HL-60 (cell line): ENCODE measurements around the gene LRP8.

ENCODE experiments used
- GABPA ChIP-seq: IDR thresholded peaks from 2 replicates; pipeline ENCODE4 v1.6.1; 2012; ENCODE audit warnings: low read depth
- POLR2AphosphoS5 ChIP-seq: IDR thresholded peaks from 2 replicates; pipeline ENCODE4 v1.6.1; 2012; ENCODE audit warnings: low read depth
- TF ChIP-seq, protein P1 (sequence below): IDR thresholded peaks from one replicate; pipeline ENCODE4 v1.5.1; 2011; ENCODE audit warnings: low read length, control low read depth, inconsistent platforms; ENCODE audit not compliant: insufficient read depth
- TF ChIP-seq, protein P2 (sequence below): IDR thresholded peaks from 2 replicates; pipeline ENCODE4 v1.6.1; 2012; ENCODE audit warnings: low read depth; ENCODE audit not compliant: insufficient replicate concordance

DNA sequence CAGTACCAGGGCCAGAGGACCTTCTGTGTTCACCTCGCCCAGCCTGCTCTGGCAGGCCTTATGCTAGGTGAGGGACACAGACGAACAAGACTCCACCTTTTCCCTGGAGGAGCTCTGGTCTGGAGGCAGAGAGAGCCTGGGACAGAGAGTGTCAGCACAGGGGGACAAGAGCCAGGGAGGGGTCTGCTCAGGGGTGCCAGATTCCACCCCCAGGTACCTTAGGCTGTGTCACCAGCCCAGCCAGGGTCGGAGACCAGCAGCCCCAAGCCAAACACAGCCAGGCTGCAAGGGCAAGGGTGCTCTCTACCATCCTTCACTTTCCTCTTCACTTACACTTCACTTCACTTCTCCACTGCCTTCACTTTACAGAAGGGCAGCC, 4.3 kb upstream of the LRP8 start:
- TF ChIP-seq, protein P1, sequence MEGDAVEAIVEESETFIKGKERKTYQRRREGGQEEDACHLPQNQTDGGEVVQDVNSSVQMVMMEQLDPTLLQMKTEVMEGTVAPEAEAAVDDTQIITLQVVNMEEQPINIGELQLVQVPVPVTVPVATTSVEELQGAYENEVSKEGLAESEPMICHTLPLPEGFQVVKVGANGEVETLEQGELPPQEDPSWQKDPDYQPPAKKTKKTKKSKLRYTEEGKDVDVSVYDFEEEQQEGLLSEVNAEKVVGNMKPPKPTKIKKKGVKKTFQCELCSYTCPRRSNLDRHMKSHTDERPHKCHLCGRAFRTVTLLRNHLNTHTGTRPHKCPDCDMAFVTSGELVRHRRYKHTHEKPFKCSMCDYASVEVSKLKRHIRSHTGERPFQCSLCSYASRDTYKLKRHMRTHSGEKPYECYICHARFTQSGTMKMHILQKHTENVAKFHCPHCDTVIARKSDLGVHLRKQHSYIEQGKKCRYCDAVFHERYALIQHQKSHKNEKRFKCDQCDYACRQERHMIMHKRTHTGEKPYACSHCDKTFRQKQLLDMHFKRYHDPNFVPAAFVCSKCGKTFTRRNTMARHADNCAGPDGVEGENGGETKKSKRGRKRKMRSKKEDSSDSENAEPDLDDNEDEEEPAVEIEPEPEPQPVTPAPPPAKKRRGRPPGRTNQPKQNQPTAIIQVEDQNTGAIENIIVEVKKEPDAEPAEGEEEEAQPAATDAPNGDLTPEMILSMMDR, result no peak
- no peak for TF ChIP-seq GABPA
- no peak for TF ChIP-seq POLR2AphosphoS5
- TF ChIP-seq, protein P2, sequence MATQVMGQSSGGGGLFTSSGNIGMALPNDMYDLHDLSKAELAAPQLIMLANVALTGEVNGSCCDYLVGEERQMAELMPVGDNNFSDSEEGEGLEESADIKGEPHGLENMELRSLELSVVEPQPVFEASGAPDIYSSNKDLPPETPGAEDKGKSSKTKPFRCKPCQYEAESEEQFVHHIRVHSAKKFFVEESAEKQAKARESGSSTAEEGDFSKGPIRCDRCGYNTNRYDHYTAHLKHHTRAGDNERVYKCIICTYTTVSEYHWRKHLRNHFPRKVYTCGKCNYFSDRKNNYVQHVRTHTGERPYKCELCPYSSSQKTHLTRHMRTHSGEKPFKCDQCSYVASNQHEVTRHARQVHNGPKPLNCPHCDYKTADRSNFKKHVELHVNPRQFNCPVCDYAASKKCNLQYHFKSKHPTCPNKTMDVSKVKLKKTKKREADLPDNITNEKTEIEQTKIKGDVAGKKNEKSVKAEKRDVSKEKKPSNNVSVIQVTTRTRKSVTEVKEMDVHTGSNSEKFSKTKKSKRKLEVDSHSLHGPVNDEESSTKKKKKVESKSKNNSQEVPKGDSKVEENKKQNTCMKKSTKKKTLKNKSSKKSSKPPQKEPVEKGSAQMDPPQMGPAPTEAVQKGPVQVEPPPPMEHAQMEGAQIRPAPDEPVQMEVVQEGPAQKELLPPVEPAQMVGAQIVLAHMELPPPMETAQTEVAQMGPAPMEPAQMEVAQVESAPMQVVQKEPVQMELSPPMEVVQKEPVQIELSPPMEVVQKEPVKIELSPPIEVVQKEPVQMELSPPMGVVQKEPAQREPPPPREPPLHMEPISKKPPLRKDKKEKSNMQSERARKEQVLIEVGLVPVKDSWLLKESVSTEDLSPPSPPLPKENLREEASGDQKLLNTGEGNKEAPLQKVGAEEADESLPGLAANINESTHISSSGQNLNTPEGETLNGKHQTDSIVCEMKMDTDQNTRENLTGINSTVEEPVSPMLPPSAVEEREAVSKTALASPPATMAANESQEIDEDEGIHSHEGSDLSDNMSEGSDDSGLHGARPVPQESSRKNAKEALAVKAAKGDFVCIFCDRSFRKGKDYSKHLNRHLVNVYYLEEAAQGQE, result no peak
